NCI-H146 treated with DMSO at 0.1 percent for 48 hours (cell line): Measurements from ENCODE around the gene C3orf52.

Experiments
- DNase-seq: peaks from one replicate; lab custom pipeline; 2025; ENCODE audit not compliant: unreplicated experiment; lab: John Stamatoyannopoulos, UW

Gene C3orf52

DNA sequence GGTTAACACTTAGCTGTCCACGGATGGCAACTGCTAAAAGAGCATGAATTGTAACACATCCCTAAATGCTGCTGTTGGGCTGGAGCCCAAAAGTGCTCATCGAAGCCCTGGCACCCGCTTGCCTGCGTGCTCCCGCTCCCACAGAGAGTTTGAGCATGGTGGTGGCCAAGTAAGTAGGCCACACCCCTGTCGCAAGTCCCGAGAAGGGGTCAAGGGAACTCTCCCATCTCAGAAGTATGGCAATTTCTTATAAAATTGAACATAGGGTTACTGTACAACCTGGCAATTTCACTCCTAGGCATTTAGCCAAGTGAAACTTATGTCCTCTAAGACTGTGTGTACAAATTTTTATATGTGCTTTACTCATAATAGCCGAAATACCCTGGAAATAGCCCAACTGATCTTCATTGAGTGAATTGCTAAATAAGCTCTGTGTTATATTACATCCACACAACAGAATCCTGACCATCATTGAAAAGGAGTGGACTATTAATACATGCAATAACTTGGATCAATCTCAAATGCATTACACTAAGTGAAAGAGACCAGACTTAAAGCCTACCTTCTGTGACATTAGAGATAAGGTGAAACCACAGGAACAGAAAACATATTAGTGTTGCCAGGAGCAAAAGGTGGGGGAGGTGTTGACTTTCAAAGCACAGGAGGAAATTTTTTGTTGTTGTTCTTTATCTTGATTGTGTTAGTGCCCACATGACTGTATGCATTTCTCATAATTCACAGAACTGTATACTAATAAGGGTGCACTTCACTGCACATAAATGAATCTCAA lies 48.3 kb downstream of the C3orf52 start:
- no peak for DNase-seq

DNA sequence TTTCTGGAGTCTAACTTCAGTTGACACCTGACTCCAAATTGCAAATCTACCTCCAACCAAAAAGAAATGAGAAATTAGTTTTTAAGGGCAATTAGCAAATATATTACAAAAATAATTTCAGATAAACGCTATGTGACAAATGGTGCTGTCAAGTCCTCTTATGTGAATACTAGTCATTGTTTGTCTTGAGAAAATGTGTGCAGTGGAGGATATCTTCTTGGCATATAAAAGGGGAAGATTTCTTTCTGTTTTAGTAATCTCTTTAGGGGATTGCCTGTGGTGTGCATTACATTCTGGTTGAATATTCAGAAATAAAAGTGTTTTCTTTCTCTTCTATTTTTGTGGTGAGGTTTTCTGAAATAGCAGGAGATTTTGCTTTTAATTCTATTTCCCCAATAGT lies 49.9 kb downstream of the C3orf52 start:
- no peak for DNase-seq

DNA sequence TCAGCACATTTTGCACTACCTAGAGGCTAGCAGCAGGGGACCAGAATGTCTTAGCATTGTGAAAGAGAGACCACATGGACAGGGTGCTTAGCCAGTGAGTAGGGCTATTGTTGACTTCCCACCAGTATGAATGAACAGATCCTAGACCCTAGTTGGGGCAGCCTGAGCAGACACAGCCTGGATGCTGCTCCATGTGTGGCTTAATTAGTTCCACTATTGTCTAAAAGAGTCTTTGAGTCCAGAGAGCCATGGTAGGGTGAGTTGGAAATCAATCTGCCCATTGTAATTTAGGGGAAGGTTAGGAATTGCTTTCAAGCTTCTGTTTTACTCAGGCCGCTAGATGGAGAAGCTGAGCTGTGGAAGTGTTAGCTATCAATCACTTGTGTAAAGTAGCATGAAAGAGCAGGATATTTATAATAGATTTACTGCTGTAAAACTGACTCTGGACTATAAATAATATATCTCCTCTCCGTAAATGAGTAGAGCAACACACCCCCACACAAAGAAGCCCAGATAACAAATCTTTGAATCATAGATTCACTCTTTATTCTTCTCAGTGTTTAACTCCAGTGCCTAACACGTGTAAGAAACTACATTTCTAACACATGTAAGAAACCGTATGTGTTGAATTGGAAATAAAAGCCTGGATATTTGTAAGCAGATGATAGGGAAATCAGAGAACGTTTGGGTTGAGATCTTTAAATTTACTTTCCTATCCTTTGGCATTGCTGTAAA lies 50.9 kb downstream of the C3orf52 start:
- DNase-seq: peak; percentile 66

DNA sequence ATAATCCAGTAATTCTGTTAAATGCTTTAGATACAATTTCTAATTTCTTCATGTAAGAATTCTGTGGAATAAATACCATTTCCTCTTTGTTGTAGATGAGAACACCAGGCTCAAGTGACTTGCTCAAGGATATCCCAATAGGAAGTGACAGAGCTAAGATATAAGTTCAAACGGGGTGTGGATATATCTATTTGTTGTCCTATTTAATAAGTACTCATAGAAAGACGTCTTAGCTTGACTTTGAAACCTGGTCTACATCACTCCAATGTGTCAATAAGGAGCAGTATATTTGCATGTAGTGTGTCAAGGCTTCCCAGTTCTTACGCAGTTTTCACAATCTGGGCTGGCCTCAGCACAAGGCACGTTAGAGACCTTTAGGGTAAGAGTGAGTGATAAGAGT lies 51.6 kb downstream of the C3orf52 start:
- DNase-seq: no peak

DNA sequence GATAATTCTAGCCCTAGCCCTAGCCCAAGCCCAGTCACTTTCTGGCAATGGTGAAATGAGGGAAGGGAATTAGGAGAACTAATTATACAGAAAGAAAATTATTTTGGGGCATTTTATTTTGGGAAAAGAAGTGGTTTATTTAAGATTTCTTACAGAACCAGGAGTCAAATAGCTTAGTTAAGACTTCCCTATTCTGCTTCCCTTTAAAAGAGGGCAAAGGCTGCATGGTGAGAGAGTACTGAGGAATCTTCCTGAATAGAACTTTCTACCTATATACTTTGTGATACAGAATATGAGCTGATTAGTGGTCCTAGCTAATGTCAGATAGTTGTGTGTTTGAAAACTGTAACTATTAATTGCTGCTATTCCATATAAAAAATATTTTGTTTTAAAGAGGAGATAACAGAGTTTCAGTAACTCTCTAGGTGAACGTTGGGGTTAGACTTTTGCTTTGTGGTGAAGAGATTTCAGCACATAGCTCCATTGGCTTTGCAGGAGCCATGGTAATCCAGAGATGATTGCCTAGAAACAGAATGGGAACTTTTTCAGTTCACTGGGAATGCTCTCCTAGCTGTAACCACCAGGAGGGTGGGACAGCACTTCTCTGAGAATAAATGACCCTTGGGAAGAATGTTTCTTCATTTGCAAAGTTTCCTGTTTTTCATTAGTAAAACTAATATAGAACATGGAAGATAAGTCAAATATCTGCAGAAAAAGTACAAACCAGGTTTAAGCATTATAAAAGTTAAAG lies 52.2 kb downstream of the C3orf52 start:
- no peak for DNase-seq

DNA sequence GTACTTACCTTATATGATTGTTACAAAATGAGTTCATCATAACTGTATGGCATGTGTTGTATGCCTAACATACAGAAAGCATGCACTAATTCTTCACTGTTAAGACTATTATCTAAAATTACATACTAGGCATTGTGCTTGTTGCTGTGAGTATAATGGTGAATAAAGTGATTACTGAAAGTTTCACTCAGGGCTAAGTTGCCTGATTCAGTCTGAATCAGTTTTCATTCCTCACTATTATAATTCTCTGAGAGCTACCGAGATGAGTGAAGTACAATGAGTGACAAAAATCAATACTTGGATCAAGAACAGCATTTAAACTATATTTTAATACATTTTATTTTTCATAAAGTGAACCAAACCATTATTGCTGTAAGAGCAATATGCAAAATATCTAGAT lies 54.4 kb downstream of the C3orf52 start:
- no peak for DNase-seq

DNA sequence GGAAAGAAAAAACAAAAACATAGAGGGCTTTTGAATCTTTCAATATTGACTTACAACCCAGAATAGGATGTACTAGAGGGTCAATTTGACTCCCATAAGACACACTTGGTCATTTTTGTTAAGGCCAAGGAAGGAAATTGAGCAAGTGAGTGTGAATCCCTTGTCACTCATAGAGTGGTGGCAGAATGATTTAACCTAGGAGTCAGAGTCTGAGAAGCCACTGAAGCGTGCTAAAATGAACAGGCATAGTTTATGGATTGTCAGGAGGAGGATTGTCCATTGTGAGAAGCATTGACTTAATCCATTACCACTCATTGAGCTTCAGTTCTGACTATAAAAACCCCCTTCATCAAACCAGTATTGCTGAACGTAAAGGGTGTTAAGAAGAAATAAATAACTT lies 55.1 kb downstream of the C3orf52 start:
- no peak for DNase-seq

DNA sequence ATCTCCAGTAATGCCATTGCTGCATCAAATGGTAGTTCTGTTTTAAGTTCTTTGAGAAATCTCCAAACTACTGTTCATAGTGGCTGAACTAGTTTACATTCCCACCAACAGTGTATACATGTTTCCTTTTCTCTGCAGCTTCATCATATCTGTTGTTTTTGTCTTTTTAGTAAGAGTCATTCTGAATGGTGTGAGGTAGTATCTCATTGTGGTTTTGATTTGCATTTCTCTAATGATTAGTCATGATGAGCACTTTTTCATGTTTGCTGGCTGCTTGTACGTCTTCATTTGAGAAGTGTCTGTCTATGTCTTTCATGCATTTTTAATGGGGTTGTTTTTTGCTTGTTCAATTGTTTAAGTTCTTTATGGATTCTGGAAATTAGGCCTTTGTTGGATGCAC lies 57.1 kb downstream of the C3orf52 start:
- DNase-seq: no peak

DNA sequence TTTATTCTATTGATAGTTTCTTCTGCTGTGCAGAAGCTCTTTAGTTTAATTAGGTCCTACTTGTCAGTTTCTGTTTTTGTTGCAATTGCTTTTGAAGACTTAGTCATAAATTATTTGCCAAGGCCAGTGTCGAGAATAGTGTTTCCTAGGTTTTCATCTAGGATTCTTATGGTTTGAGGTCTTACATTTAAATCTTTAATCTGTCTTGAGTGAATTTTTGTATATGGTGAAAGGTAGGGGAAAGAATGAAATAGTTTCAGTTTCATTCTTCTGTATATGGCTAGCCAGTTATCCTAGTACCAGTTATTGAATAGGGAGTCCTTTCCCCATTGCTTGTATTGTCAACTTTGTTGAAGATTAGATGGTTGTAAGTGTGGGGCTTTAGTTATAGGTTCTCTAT lies 57.5 kb downstream of the C3orf52 start:
- DNase-seq: no peak

DNA sequence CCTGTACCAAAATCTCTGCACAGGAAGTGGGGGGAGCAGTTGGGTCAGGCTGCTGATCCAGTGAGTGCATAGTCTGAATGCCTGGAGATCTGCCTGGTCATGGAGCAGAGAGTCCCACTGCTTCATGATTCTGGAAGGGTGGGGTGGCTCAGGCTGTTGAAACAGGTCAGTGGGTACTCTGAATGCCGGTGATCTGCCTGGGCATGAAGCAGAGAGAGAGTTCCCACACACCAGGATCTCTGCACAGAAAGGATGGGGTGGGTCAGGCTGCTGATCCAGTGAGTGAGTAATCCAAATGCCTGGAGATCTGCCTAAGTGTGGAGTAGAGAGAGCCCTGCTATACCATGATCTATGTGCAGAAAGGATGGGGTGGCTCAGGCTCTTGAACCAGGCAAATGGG lies 62.9 kb downstream of the C3orf52 start:
- DNase-seq: no peak

DNA sequence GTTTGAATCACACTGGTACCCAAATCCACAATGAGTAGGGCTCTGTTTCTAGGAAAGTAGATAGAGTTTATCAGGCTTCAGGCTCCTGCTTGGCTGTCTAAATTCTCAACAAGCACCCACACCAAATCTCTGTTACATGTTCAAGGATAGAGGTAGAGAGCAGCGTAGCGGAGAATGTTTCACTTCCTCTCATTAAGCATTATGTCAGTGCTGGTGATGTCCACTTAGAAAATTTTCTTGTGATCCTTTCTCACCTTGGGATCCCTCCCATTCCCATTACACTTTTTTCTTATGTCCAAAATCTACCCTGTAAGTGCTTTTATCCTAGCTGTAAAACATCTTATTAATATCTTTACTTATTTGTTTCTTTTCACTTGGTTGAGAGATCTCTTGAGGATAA lies 81.6 kb downstream of the C3orf52 start:
- DNase-seq: no peak
